OCI-LY3 (cell line): Measurements from ENCODE around the gene MRPL2.
A peak's percentile ranks its signal among the peaks of the same experiment; 100 is the strongest.

Experiments used
- H2AFZ ChIP-seq: fragments of 200-600, 300-600 bp; shearing (Covaris generic); 2 replicates; pipeline ENCODE4 v1.6.0; 2014; ENCODE audit warnings: antibody characterized with exemption, low read depth, low read length
- H3K27ac ChIP-seq: fragments of 200-600, 300-600 bp; sonication (generic); 2 replicates; pipeline ENCODE4 v1.5.1; 2014; ENCODE audit warnings: mild to moderate bottlenecking, low read length, moderate library complexity, mixed read lengths
- H3K27me3 ChIP-seq: fragments of 200-600, 300-600 bp; sonication (generic); 2 replicates; pipeline ENCODE4 v1.6.1; 2014; ENCODE audit warnings: low read depth, low read length, mixed read lengths
- H3K36me3 ChIP-seq: fragments of 200-600, 300-600 bp; sonication (generic); replicated peaks from 2 replicates; pipeline ENCODE3; 2014; ENCODE audit warnings: low read depth, low read length, mixed read lengths
- H3K4me1 ChIP-seq: fragments of 300-600, 200-600 bp; sonication (generic); 2 replicates; pipeline ENCODE4 v1.6.1; 2014; ENCODE audit warnings: low read length, mixed read lengths
- H3K4me2 ChIP-seq: fragments of 200-600, 300-600 bp; sonication (generic); 2 replicates; pipeline ENCODE4 v1.6.1; 2014; ENCODE audit warnings: low read length, mixed read lengths
- H3K4me3 ChIP-seq: fragments of 300-600, 200-600 bp; sonication (generic); 2 replicates; pipeline ENCODE4 v1.5.1; 2014; ENCODE audit warnings: antibody characterized with exemption, mild to moderate bottlenecking, low read length, moderate library complexity
- H3K79me2 ChIP-seq: fragments of 300-600, 200-600 bp; shearing (Covaris generic); 2 replicates; pipeline ENCODE4 v1.6.1; 2014; ENCODE audit warnings: mild to moderate bottlenecking, low read length, mixed read lengths
- H3K9ac ChIP-seq: fragments of 300-600, 200-600 bp; shearing (Covaris generic); 2 replicates; pipeline ENCODE4 v1.6.0; 2014; ENCODE audit warnings: mild to moderate bottlenecking, low read length, moderate library complexity
- H3K9me3 ChIP-seq: fragments of 200-600, 300-600 bp; shearing (Covaris generic); 2 replicates; pipeline ENCODE4 v1.6.1; 2014; ENCODE audit warnings: low read length, mixed read lengths; ENCODE audit not compliant: insufficient read depth
- H4K20me1 ChIP-seq: fragments of 200-600, 300-600 bp; sonication (generic); 2 replicates; pipeline ENCODE4 v1.6.1; 2016; ENCODE audit warnings: low read length, mixed read lengths; ENCODE audit not compliant: insufficient read depth
- EZH2phosphoT487 ChIP-seq: fragments of 200-600 bp; shearing (Covaris generic); IDR thresholded peaks from 2 replicates; pipeline ENCODE4 v1.6.1; 2018; ENCODE audit warnings: antibody characterized with exemption, mixed run types, low read depth
- TF ChIP-seq, protein P1 (sequence below): fragments of 200-600, 300-600 bp; sonication (generic); IDR thresholded peaks from 2 replicates; pipeline ENCODE4 v1.5.1; 2014; ENCODE audit warnings: antibody characterized with exemption, low read length, low read depth

MRPL2 gene

GRCh38 chr6:43011207-43011606 is 48.0 kb downstream of the MRPL2 start:
- H3K9me3 ChIP-seq: no peaks in the 10 kb centered on the region
- peaks cover 27% of the 10 kb centered on the region for H3K79me2 ChIP-seq
- no peak overlapping the region for H3K27ac ChIP-seq
- no peak overlapping the region for H3K9ac ChIP-seq
- H3K4me1 ChIP-seq: peaks cover 24% of the 10 kb centered on the region
- H2AFZ ChIP-seq: no peak overlapping the region
- H3K4me3 ChIP-seq: no peak overlapping the region
- TF ChIP-seq, protein P1, sequence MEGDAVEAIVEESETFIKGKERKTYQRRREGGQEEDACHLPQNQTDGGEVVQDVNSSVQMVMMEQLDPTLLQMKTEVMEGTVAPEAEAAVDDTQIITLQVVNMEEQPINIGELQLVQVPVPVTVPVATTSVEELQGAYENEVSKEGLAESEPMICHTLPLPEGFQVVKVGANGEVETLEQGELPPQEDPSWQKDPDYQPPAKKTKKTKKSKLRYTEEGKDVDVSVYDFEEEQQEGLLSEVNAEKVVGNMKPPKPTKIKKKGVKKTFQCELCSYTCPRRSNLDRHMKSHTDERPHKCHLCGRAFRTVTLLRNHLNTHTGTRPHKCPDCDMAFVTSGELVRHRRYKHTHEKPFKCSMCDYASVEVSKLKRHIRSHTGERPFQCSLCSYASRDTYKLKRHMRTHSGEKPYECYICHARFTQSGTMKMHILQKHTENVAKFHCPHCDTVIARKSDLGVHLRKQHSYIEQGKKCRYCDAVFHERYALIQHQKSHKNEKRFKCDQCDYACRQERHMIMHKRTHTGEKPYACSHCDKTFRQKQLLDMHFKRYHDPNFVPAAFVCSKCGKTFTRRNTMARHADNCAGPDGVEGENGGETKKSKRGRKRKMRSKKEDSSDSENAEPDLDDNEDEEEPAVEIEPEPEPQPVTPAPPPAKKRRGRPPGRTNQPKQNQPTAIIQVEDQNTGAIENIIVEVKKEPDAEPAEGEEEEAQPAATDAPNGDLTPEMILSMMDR: no peak
- TF ChIP-seq EZH2phosphoT487: no peak
- no peaks in the 10 kb centered on the region for H4K20me1 ChIP-seq
- no peak overlapping the region for H3K4me2 ChIP-seq
- H3K36me3 ChIP-seq: peaks cover 49% of the 10 kb centered on the region
- H3K27me3 ChIP-seq: no peaks in the 10 kb centered on the region

- no peaks in the 10 kb centered on the region for H3K27me3 ChIP-seq
- no peak overlapping the region for H2AFZ ChIP-seq
- H3K9ac ChIP-seq: no peak overlapping the region
- peaks cover 18% of the 10 kb centered on the region for H3K4me1 ChIP-seq
- H3K79me2 ChIP-seq: peaks cover 11% of the 10 kb centered on the region
- H3K36me3 ChIP-seq: peaks cover 53% of the 10 kb centered on the region
- H3K9me3 ChIP-seq: no peaks in the 10 kb centered on the region
- H3K4me3 ChIP-seq: no peak overlapping the region
- H4K20me1 ChIP-seq: no peaks in the 10 kb centered on the region
- H3K27ac ChIP-seq: 0 out of 2 replicates have a peak overlapping the region, but pooled peaks have one; percentile 13
- TF ChIP-seq EZH2phosphoT487: no peak
- TF ChIP-seq, protein P1: peak; percentile 61
- H3K4me2 ChIP-seq: no peak overlapping the region
These were observed 50.1 kb downstream of the MRPL2 start for GRCh38 chr6:43009124-43009523.

GRCh38 chr6:43007126-43007525 is 52.1 kb downstream of the MRPL2 start:
- Histone ChIP-seq H3K27ac (no peak overlapping the region), H3K4me2 (no peak overlapping the region), H3K9ac (no peak overlapping the region), H3K4me1 (peaks cover 9% of the 10 kb centered on the region), H3K4me3 (no peak overlapping the region), H4K20me1 (no peaks in the 10 kb centered on the region), H3K79me2 (no peaks in the 10 kb centered on the region), H3K36me3 (peaks cover 50% of the 10 kb centered on the region), H2AFZ (no peak overlapping the region), H3K9me3 (no peaks in the 10 kb centered on the region), H3K27me3 (no peaks in the 10 kb centered on the region)
- TF ChIP-seq, protein P1: no peak
- no peak for TF ChIP-seq EZH2phosphoT487

DNA sequence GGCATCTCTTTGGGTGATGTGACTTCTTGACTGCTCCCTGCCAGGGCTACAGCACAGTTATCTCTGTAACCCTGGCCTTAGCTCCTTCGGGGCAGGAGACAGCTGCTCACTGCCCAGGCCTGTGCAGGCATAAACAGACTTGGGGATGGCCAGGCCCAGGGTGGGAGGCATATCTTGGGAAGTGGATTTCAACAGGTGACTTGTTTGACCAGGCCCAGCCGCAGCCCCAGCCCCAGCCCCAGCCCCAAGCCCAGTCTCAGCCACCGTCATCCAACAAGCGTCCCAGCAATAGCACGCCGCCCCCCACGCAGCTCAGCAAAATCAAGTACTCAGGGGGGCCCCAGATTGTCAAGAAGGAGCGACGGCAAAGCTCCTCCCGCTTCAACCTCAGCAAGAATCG is 53.0 kb downstream of the MRPL2 start:
- Histone ChIP-seq H3K27ac (no peak overlapping the region), H3K79me2 (no peaks in the 10 kb centered on the region), H3K36me3 (peaks cover 42% of the 10 kb centered on the region), H3K4me1 (peaks cover 9% of the 10 kb centered on the region), H3K9ac (no peak overlapping the region), H4K20me1 (no peaks in the 10 kb centered on the region), H3K9me3 (no peaks in the 10 kb centered on the region), H3K4me2 (no peak overlapping the region), H3K4me3 (no peak overlapping the region), H3K27me3 (no peaks in the 10 kb centered on the region), H2AFZ (no peak overlapping the region)
- TF ChIP-seq, protein P1: no peak
- no peak for TF ChIP-seq EZH2phosphoT487
